B cell (primary cell): Measurements from ENCODE around the gene PDZRN3. TPM values are rescaled to one million over a fixed set of nuclear protein-coding genes. Genes with fewer than 3 reads are reported as not detected.

Experiments
- ATAC-seq: fragments of 200-7000 bp; cut with Tn5 transposase; one replicate; pipeline ENCODE4 v1.10.0; 2021; ENCODE audit warnings: low read depth, mild to moderate bottlenecking, moderate number of reproducible peaks, moderate library complexity
- CTCF ChIA-PET: fragments of 350-600 bp; sonication (Branson Sonifier 250); formaldehyde crosslinking; loops from one replicate; lab custom pipeline; 2021; ENCODE audit warnings: antibody characterized with exemption, inconsistent platforms; lab: Charles Lee
- POLR2A ChIA-PET: fragments of 350-600 bp; sonication (Branson Sonifier 250); formaldehyde crosslinking; loops from one replicate; lab custom pipeline; 2021; ENCODE audit warnings: antibody characterized with exemption; lab: Charles Lee
- DNase-seq: peaks from one replicate; pipeline ENCODE4 v3.0.0; 2013
- H2AFZ ChIP-seq: 2 replicates; pipeline ENCODE4 v1.6.1; 2012; ENCODE audit warnings: mild to moderate bottlenecking, low read depth, low read length; ENCODE audit not compliant: insufficient read depth, poor library complexity, severe bottlenecking
- H3K27ac ChIP-seq, 2 donors: 1 replicate in 1 of 2; 2 replicates in 1 of 2; pipeline ENCODE4 v1.5.1; 2012 to 2013; ENCODE audit warnings: low read length in 2 of 2, mild to moderate bottlenecking in 2 of 2, moderate library complexity in 1 of 2
- H3K27me3 ChIP-seq, 4 experiments: fragments of 200-600 bp in 1 of 4; sonication (generic) in 1 of 4; replicated peaks in 1 of 4; 1 replicate in 2 of 4; 2 replicates in 2 of 4; pipeline versions ENCODE4 v1.6.1 to v1.7.0; 2013 to 2016; ENCODE audit warnings: low read length in 3 of 4, mild to moderate bottlenecking in 2 of 4, mixed read lengths in 1 of 4, moderate library complexity in 1 of 4; ENCODE audit not compliant: insufficient read depth in 4 of 4, control insufficient read depth in 3 of 4; ENCODE audit errors: control extremely low read depth in 1 of 4
- H3K36me3 ChIP-seq, 2 experiments: replicated peaks in 1 of 2; 1 replicate in 1 of 2; 2 replicates in 1 of 2; pipeline versions ENCODE4 v1.6.1 to v1.7.1; 2013; ENCODE audit warnings: low read length in 1 of 2; ENCODE audit not compliant: insufficient read depth in 2 of 2, control insufficient read depth in 1 of 2; ENCODE audit errors: control extremely low read depth in 1 of 2, extremely low read depth in 1 of 2
- H3K4me1 ChIP-seq, 2 donors: fragments of 200-600 bp in 1 of 2; sonication (generic) in 1 of 2; 1 replicate in 1 of 2; 2 replicates in 1 of 2; pipeline versions ENCODE4 v1.5.1 to v1.6.1; 2013 to 2017; ENCODE audit warnings: low read length in 2 of 2; ENCODE audit not compliant: control insufficient read depth in 2 of 2, insufficient read depth in 2 of 2
- H3K4me2 ChIP-seq: replicated peaks from 2 replicates; pipeline ENCODE3; 2012; ENCODE audit warnings: mild to moderate bottlenecking, low read depth, low read length; ENCODE audit not compliant: poor library complexity, severe bottlenecking
- H3K4me3 ChIP-seq, 5 experiments: fragments of 200-600 bp in 1 of 5; sonication (generic) in 1 of 5; 1 replicate in 3 of 5; 2 replicates in 2 of 5; pipeline versions ENCODE4 v1.5.1 to v1.7.0; 2011 to 2016; ENCODE audit warnings: low read length in 4 of 5, mild to moderate bottlenecking in 4 of 5, low read depth in 2 of 5, control low read depth in 1 of 5, moderate library complexity in 1 of 5; ENCODE audit not compliant: insufficient read depth in 1 of 5; ENCODE audit errors: control extremely low read depth in 1 of 5, extremely low read depth in 1 of 5
- H3K79me2 ChIP-seq: fragments of 200-600 bp; sonication (generic); one replicate; pipeline ENCODE4 v1.6.0; 2016; ENCODE audit warnings: low read length; ENCODE audit not compliant: control insufficient read depth, insufficient read depth
- H3K9ac ChIP-seq: fragments of 200-600 bp; sonication (generic); 2 replicates; pipeline ENCODE4 v1.6.1; 2017; ENCODE audit warnings: mild to moderate bottlenecking, low read length, moderate library complexity
- H3K9me3 ChIP-seq, 3 donors: one replicate each; pipeline versions ENCODE4 v1.6.1 to v1.7.1; 2013; ENCODE audit warnings: low read length in 2 of 3; ENCODE audit not compliant: control insufficient read depth in 2 of 3, insufficient read depth in 1 of 3; ENCODE audit errors: control extremely low read depth in 1 of 3
- H4K20me1 ChIP-seq: 2 replicates; pipeline ENCODE4 v1.6.0; 2012; ENCODE audit warnings: mild to moderate bottlenecking, low read length; ENCODE audit not compliant: insufficient read depth, control insufficient read depth, poor library complexity, severe bottlenecking
- H3K27ac Mint-ChIP-seq: one replicate; pipeline ENCODE4 v1.8.0; 2021; ENCODE audit warnings: mixed read lengths
- H3K27me3 Mint-ChIP-seq: one replicate; pipeline ENCODE4 v1.8.0; 2021; ENCODE audit warnings: mixed read lengths
- H3K4me1 Mint-ChIP-seq: one replicate; pipeline ENCODE4 v1.8.0; 2021; ENCODE audit warnings: mixed read lengths
- H3K4me3 Mint-ChIP-seq: one replicate; pipeline ENCODE4 v1.8.0; 2021; ENCODE audit warnings: mixed read lengths
- H3K9me3 Mint-ChIP-seq: one replicate; pipeline ENCODE4 v1.8.0; 2022; ENCODE audit warnings: mixed read lengths; ENCODE audit not compliant: insufficient read depth
- EZH2 ChIP-seq: IDR thresholded peaks from 2 replicates; pipeline ENCODE4 v1.6.1; 2012; ENCODE audit warnings: borderline replicate concordance, low read depth, mild to moderate bottlenecking, moderate library complexity, low read length; ENCODE audit not compliant: insufficient read depth, poor library complexity, severe bottlenecking
- WGBS: methylation state at CpG from one replicate; pipeline ENCODE4 v1.1.5; 2013; ENCODE audit warnings: missing lambda C conversion rate; ENCODE audit not compliant: insufficient coverage; 5-methylcytosine and 5-hydroxymethylcytosine counted together
- intact Hi-C: fragments of 100-400 bp; cut with micrococcal nuclease; formaldehyde crosslinking; loops from one replicate; pipeline ENCODE4 v1.10.0; 2022
- polyA plus RNA-seq: library from polyadenylated mRNA; depleted of rRNA; stranded (reverse); fragments of >200 nt; gene quantifications from 2 replicates; pipeline ENCODE4 v1.2.3, GENCODE V29; 2012
- total RNA-seq, 2 donors: library from RNA; stranded (reverse); fragments of 120-200 nt in 1 of 2; gene quantifications; 1 replicate in 1 of 2; 2 replicates in 1 of 2; pipeline versions ENCODE4 v1.2.3 to v1.2.4, GENCODE V29; 2013 to 2022
- TF ChIP-seq, protein P1 (sequence below): fragments of 200-600 bp; IDR thresholded peaks from one replicate; pipeline ENCODE4 v1.8.0; 2022; ENCODE audit warnings: antibody characterized with exemption, mild to moderate bottlenecking

PDZRN3 gene
- total and polyA plus RNA-seq, 2 donors (not counting 1 experiment from before 2014, with no cell fraction given) = not detected

DNA sequence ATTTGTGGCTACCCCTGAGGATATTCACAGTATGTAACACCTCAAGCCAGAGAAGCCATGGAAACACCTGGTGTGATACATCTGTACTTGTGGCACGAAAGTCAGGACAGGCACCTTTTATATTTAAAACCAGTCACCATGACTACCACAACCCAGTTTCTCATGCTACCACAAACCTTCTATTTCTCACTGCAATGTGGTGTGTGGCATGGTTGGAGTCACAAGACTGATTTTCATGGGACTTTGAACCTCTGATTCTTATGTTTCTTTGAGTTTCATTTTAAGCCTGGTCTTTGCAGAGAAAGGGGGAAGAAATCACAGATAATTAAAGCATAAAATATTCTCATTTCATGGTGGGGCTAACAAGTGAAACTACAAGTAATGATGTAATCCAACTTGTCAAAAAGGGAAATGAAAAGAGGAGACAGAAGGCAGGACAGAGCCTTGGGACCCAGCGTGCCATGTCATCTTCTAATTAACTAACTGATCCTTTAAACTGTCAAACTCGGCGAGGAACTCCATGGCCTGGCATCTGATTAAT is 175.9 kb downstream of the PDZRN3 start:
- CTCF ChIA-PET = no interaction called here
- Mint-ChIP-seq H3K4me3 (no peak overlapping the region), H3K9me3 (no peaks in the 10 kb centered on the region), H3K27me3 (peaks cover 6% of the 10 kb centered on the region), H3K27ac (no peak overlapping the region), H3K4me1 (peaks cover 16% of the 10 kb centered on the region)
- intact Hi-C loops = no loop called here
- H4K20me1 ChIP-seq = no peaks in the 10 kb centered on the region
- POLR2A ChIA-PET = no interaction called here
- no peaks in the 10 kb centered on the region for H3K79me2 ChIP-seq
- no peak for TF ChIP-seq EZH2
- TF ChIP-seq, protein P1, sequence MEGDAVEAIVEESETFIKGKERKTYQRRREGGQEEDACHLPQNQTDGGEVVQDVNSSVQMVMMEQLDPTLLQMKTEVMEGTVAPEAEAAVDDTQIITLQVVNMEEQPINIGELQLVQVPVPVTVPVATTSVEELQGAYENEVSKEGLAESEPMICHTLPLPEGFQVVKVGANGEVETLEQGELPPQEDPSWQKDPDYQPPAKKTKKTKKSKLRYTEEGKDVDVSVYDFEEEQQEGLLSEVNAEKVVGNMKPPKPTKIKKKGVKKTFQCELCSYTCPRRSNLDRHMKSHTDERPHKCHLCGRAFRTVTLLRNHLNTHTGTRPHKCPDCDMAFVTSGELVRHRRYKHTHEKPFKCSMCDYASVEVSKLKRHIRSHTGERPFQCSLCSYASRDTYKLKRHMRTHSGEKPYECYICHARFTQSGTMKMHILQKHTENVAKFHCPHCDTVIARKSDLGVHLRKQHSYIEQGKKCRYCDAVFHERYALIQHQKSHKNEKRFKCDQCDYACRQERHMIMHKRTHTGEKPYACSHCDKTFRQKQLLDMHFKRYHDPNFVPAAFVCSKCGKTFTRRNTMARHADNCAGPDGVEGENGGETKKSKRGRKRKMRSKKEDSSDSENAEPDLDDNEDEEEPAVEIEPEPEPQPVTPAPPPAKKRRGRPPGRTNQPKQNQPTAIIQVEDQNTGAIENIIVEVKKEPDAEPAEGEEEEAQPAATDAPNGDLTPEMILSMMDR = no peak
- H3K27me3 ChIP-seq = no peaks in the 10 kb centered on the region
- no peak overlapping the region for H3K4me3 ChIP-seq
- H3K4me1 ChIP-seq = peaks cover 21 to 22% of the 10 kb centered on the region in 2 donors
- no peak overlapping the region for H3K9ac ChIP-seq
- H2AFZ ChIP-seq = no peak overlapping the region
- H3K36me3 ChIP-seq = no peaks in the 10 kb centered on the region
- ATAC-seq (peak; percentile 54), DNase-seq (peak; percentile 56)
- no peaks in the 10 kb centered on the region for H3K9me3 ChIP-seq
- peak overlapping the region in 1 of 2 donors; percentile 41 for H3K27ac ChIP-seq
- no peak overlapping the region for H3K4me2 ChIP-seq
- WGBS = no CpG with 5 or more reads among the region's 4 CpGs

DNA sequence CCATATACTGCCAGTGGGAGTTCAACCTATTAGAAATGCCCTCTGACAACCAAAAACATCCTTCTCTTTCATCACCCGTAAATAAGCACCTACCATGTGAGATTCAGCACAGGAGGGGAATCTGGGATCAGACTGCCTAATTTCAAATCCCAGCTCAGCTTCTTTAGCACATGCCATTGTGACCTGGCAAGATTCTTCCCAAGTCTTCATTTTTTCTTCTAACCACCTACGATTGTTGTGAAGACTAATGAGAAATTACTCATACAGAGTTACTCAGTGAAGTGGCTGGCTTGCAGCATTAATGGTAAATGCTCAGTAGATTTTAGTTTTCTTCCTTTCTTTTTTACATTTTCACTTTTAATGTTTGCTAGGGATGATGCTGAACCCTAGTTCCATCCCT is 176.7 kb downstream of the PDZRN3 start:
- 100% methylated on average over 1 of the region's 2 CpGs for WGBS
- ATAC-seq = no peak
- Histone ChIP-seq H3K27me3 (no peaks in the 10 kb centered on the region), H2AFZ (no peak overlapping the region), H3K4me2 (no peak overlapping the region), H3K9ac (no peak overlapping the region), H3K27ac (no peak overlapping the region), H3K36me3 (no peaks in the 10 kb centered on the region), H3K79me2 (no peaks in the 10 kb centered on the region), H3K4me1 (peaks cover 21 to 22% of the 10 kb centered on the region in 2 donors), H3K4me3 (no peak overlapping the region), H3K9me3 (no peaks in the 10 kb centered on the region), H4K20me1 (no peaks in the 10 kb centered on the region)
- TF ChIP-seq EZH2 = no peak
- intact Hi-C loops = no loop called here
- Mint-ChIP-seq H3K27ac (no peak overlapping the region), H3K9me3 (no peaks in the 10 kb centered on the region), H3K4me3 (no peak overlapping the region), H3K27me3 (peaks cover 6% of the 10 kb centered on the region), H3K4me1 (peaks cover 16% of the 10 kb centered on the region)
- DNase-seq = no peak
- ChIA-PET CTCF (no interaction called here), POLR2A (no interaction called here)
